Brain pericyte (primary cell): ENCODE measurements around the gene SCRT2.

ENCODE experiments used
- DNase-seq: peaks from one replicate; pipeline ENCODE4 v3.0.0-alpha.2; 2012; ENCODE audit warnings: low read depth, low spot score

The SCRT2 gene

GRCh38 chr20:634148-634925 is 41.3 kb downstream of the SCRT2 start:
- DNase-seq: no peak

- DNase-seq: no peak
Observed at GRCh38 chr20:631101-631500, 44.5 kb downstream of the SCRT2 start.

GRCh38 chr20:626579-626978 is 49.0 kb downstream of the SCRT2 start:
- no peak for DNase-seq

GRCh38 chr20:625360-625932 is 50.2 kb downstream of the SCRT2 start:
- no peak for DNase-seq

GRCh38 chr20:623704-624103 is 51.9 kb downstream of the SCRT2 start:
- DNase-seq: no peak

- no peak for DNase-seq
Observed at GRCh38 chr20:623021-623420, 52.6 kb downstream of the SCRT2 start.

GRCh38 chr20:622161-622560 is 53.4 kb downstream of the SCRT2 start:
- DNase-seq: no peak

GRCh38 chr20:621125-621756 is 54.4 kb downstream of the SCRT2 start:
- DNase-seq: no peak

GRCh38 chr20:620246-620645 is 55.4 kb downstream of the SCRT2 start:
- no peak for DNase-seq

GRCh38 chr20:618980-619379 is 56.6 kb downstream of the SCRT2 start:
- DNase-seq: no peak

GRCh38 chr20:617934-618690 is 57.5 kb downstream of the SCRT2 start:
- DNase-seq: no peak

GRCh38 chr20:615514-615913 is 60.1 kb downstream of the SCRT2 start:
- no peak for DNase-seq

GRCh38 chr20:611843-612185 is 63.8 kb downstream of the SCRT2 start:
- DNase-seq: no peak
